ENCODE data around the gene KBTBD12. TPM values are rescaled to one million over a fixed set of nuclear protein-coding genes. Genes with fewer than 3 reads are reported as not detected.

KBTBD12 gene
- total and polyA plus RNA-seq, 2 donors (not counting 1 experiment from before 2014, with no cell fraction given), result not detected

DNA sequence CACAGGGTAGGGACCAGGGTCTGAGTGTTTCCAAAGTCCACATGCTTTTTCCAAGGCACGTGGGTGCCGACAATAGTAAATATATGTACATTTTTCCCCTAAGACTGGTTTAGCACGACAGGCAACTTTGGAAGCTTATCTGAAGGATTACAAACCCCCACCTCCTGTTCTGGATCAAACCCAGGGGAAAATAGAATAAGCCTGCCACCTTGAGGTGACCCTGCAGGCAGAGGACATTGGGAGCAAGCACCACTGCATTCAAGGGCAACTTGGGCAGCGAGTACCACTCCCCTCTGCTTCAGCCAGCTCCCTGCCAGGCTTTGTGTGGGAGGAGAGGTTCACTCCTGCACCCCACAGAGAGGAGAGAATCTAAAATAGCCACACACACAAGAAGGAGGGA lies 44.8 kb downstream of the KBTBD12 start:
- no peaks in the 10 kb centered on the region for H3K9me3 ChIP-seq (ENCODE audit: control insufficient read depth, insufficient read depth, low read depth, low read length)
- no peak overlapping the region for H3K9ac ChIP-seq (ENCODE audit: insufficient read depth, low read length)
- DNase-seq (ENCODE audit: low read depth in 2 of 2), result peak; percentile 17 to 43
- no peaks in the 10 kb centered on the region for H3K4me1 ChIP-seq (ENCODE audit: control insufficient read depth, extremely low read depth, insufficient read depth, low read length)
- no peak overlapping the region for H3K27ac ChIP-seq (ENCODE audit: insufficient read depth, low read length)
- H3K4me3 ChIP-seq (replicated peaks in 1 of 4; ENCODE audit: control extremely low read depth in 1 of 4, insufficient read depth in 1 of 4, low read depth in 3 of 4, low read length in 4 of 4), result no peak overlapping the region
- TF ChIP-seq, protein P1, sequence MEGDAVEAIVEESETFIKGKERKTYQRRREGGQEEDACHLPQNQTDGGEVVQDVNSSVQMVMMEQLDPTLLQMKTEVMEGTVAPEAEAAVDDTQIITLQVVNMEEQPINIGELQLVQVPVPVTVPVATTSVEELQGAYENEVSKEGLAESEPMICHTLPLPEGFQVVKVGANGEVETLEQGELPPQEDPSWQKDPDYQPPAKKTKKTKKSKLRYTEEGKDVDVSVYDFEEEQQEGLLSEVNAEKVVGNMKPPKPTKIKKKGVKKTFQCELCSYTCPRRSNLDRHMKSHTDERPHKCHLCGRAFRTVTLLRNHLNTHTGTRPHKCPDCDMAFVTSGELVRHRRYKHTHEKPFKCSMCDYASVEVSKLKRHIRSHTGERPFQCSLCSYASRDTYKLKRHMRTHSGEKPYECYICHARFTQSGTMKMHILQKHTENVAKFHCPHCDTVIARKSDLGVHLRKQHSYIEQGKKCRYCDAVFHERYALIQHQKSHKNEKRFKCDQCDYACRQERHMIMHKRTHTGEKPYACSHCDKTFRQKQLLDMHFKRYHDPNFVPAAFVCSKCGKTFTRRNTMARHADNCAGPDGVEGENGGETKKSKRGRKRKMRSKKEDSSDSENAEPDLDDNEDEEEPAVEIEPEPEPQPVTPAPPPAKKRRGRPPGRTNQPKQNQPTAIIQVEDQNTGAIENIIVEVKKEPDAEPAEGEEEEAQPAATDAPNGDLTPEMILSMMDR (conservative IDR thresholded peaks at IDR 0.05 in 1 of 2, IDR thresholded peaks at IDR 0.05 in 1 of 2; ENCODE audit: low read depth in 1 of 2, low read length in 2 of 2), result peak; percentile 9 to 47
- no peak for TF ChIP-seq EZH2 (IDR thresholded peaks at IDR 0.05; ENCODE audit: low read length, missing control alignments)
- H4K20me1 ChIP-seq (ENCODE audit: control insufficient read depth, extremely low read depth, insufficient read depth, low read length), result peaks cover 2% of the 10 kb centered on the region
- H3K4me2 ChIP-seq (ENCODE audit: extremely low read depth, insufficient read depth, low read length), result no peak overlapping the region
- H3K36me3 ChIP-seq (ENCODE audit: control insufficient read depth, insufficient read depth, low read length), result no peaks in the 10 kb centered on the region
- H3K27me3 ChIP-seq (ENCODE audit: control insufficient read depth, insufficient read depth, low read length), result no peaks in the 10 kb centered on the region
- H2AFZ ChIP-seq (ENCODE audit: low read length), result no peak overlapping the region
- no peaks in the 10 kb centered on the region for H3K79me2 ChIP-seq (ENCODE audit: control insufficient read depth, insufficient read depth, low read length)

DNA sequence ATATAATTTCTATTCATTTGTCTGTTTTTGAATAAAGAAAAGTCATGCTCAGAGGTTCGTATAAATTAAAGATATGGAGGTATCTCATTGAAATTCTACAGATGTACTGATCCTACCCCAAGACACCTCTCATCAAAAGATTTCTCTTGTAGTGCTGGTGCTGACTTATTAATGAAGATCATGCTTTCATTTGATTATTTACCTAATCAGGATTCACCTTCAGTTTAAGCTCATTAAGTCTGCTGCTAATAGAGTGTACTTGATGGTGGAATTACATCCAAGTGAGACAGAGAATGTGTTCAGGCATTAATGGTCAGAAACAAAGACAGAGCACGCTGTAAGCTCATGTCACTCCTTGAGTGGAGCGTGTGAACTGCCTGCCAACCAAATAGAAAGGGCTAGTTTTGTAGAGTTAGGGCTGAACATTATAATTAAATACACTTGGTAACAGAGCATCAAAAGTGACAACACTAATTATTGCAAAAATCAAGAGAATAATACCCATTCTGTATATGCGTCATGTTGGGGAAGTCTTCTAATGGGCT lies 45.5 kb downstream of the KBTBD12 start:
- no peaks in the 10 kb centered on the region for H3K4me1 ChIP-seq (ENCODE audit: control insufficient read depth, extremely low read depth, insufficient read depth, low read length)
- no peak overlapping the region for H3K4me3 ChIP-seq (replicated peaks in 1 of 4; ENCODE audit: control extremely low read depth in 1 of 4, insufficient read depth in 1 of 4, low read depth in 3 of 4, low read length in 4 of 4)
- no peak for TF ChIP-seq EZH2 (IDR thresholded peaks at IDR 0.05; ENCODE audit: low read length, missing control alignments)
- TF ChIP-seq, protein P1 (conservative IDR thresholded peaks at IDR 0.05 in 1 of 2, IDR thresholded peaks at IDR 0.05 in 1 of 2; ENCODE audit: low read depth in 1 of 2, low read length in 2 of 2), result no peak
- H3K79me2 ChIP-seq (ENCODE audit: control insufficient read depth, insufficient read depth, low read length), result no peaks in the 10 kb centered on the region
- no peaks in the 10 kb centered on the region for H3K27me3 ChIP-seq (ENCODE audit: control insufficient read depth, insufficient read depth, low read length)
- no peaks in the 10 kb centered on the region for H3K9me3 ChIP-seq (ENCODE audit: control insufficient read depth, insufficient read depth, low read depth, low read length)
- H2AFZ ChIP-seq (ENCODE audit: low read length), result no peak overlapping the region
- no peaks in the 10 kb centered on the region for H3K36me3 ChIP-seq (ENCODE audit: control insufficient read depth, insufficient read depth, low read length)
- H3K4me2 ChIP-seq (ENCODE audit: extremely low read depth, insufficient read depth, low read length), result no peak overlapping the region
- no peak overlapping the region for H3K27ac ChIP-seq (ENCODE audit: insufficient read depth, low read length)
- DNase-seq (ENCODE audit: low read depth in 2 of 2), result no peak
- peaks cover 2% of the 10 kb centered on the region for H4K20me1 ChIP-seq (ENCODE audit: control insufficient read depth, extremely low read depth, insufficient read depth, low read length)
- H3K9ac ChIP-seq (ENCODE audit: insufficient read depth, low read length), result no peak overlapping the region

DNA sequence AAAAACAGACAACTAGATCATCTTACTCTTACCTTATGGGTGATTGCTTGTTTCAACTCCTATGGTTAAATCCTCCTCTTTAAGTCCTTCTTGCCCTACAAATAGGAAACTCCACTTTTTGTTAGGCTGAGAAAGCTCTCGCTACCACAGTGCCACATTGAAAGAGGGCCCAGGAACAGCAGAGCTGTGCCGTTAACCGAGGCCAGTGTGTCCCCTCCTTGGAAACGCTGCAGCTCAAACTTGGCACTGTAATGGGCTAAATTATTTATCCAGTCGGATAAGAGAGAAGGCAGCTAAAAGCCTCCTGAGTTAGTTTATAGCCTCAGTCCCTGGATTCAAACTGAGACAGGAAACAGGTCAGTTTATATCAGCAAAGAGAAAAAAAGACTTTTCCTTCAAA lies 46.1 kb downstream of the KBTBD12 start:
- Histone ChIP-seq H3K4me1 (ENCODE audit: control insufficient read depth, extremely low read depth, insufficient read depth, low read length) (no peaks in the 10 kb centered on the region), H3K27me3 (ENCODE audit: control insufficient read depth, insufficient read depth, low read length) (no peaks in the 10 kb centered on the region), H3K79me2 (ENCODE audit: control insufficient read depth, insufficient read depth, low read length) (no peaks in the 10 kb centered on the region), H3K9me3 (ENCODE audit: control insufficient read depth, insufficient read depth, low read depth, low read length) (no peaks in the 10 kb centered on the region), H3K4me3 (replicated peaks in 1 of 4; ENCODE audit: control extremely low read depth in 1 of 4, insufficient read depth in 1 of 4, low read depth in 3 of 4, low read length in 4 of 4) (no peak overlapping the region), H3K27ac (ENCODE audit: insufficient read depth, low read length) (no peak overlapping the region), H3K4me2 (ENCODE audit: extremely low read depth, insufficient read depth, low read length) (no peak overlapping the region), H3K36me3 (ENCODE audit: control insufficient read depth, insufficient read depth, low read length) (no peaks in the 10 kb centered on the region), H4K20me1 (ENCODE audit: control insufficient read depth, extremely low read depth, insufficient read depth, low read length) (peaks cover 2% of the 10 kb centered on the region), H2AFZ (ENCODE audit: low read length) (no peak overlapping the region), H3K9ac (ENCODE audit: insufficient read depth, low read length) (no peak overlapping the region)
- TF ChIP-seq, protein P1 (conservative IDR thresholded peaks at IDR 0.05 in 1 of 2, IDR thresholded peaks at IDR 0.05 in 1 of 2; ENCODE audit: low read depth in 1 of 2, low read length in 2 of 2), result no peak
- TF ChIP-seq EZH2 (IDR thresholded peaks at IDR 0.05; ENCODE audit: low read length, missing control alignments), result no peak
- no peak for DNase-seq (ENCODE audit: low read depth in 2 of 2)

All from fibroblast of lung (primary cell).